Measurements from ENCODE around the gene KIAA1549. TPM values are rescaled to one million over a fixed set of nuclear protein-coding genes. Genes with fewer than 3 reads are reported as not detected.

The KIAA1549 gene
- total and polyA plus RNA-seq, 9 of the 15 experiments (the other 6 are each of a cell fraction or from before 2014, with no cell fraction given), result 0.01 to 0.29 (median 0.07) TPM

DNA sequence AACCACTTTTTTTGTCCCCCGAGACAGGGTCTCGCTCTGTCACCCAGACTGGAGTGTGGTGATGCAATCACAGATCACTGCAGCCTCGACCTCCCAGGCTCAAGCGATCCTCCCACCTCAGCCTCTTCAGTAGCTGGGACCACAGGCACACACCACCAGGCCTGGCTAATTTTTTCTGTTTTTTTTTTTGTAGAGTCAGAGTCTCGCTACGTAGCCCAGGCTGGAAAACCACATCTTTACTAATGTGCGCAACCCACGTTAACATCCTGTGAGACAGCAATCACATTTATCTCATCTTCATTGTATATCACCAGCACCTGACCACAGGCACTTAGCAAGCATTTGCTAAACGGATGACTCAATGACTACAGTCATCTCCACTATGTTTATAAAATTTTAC, 105.4 kb downstream of the KIAA1549 start (continued):
- TF ChIP-seq SLC30A9 (CRISPR knock-in tag; IDR thresholded peaks at IDR 0.05) (no peak), SREBF2 (CRISPR knock-in tag; IDR thresholded peaks at IDR 0.05) (no peak), YY1 (IDR thresholded peaks at IDR 0.05; ENCODE audit: borderline replicate concordance in 1 of 3, control insufficient read depth in 1 of 3, extremely low read depth in 1 of 3, insufficient read depth in 3 of 3, insufficient read length in 1 of 3, insufficient replicate concordance in 2 of 3, low read depth in 1 of 3, low read length in 2 of 3) (no peak)

DNA sequence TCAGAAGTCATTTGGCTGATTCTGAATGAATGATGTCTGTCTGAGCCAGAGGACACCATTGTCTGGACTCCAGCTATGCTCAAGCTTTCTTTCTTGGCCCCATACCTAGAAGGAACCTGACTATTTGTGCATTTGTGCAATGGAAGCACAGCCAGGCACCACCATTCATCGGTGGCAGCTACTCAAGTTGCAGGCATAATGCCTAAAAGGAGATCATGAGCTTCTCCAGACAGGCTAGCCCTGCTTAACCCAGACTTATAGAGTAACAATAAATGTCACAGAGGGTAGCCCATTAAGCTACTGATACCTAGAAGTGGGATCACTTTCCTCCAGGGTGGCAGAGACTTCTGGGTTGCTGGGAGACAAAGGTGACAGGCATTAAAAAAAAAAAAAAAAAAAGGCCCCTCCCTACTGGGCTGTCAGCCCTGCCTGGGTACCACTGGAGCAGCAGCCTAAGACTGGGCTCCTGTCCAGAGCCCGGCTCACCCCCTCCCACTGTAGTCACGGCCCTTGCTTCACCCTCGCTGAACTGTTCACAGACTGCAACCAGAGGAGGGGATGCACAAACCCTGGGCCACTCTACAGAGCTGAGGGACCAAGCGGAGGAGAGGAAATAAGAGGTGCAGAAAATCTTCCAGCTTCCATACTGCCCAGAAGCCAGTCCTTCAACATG, 107.8 kb downstream of the KIAA1549 start:
- H3K4me2 ChIP-seq (ENCODE audit: insufficient read depth, low read length), result no peak overlapping the region
- no peak overlapping the region for H3K9ac ChIP-seq (ENCODE audit: insufficient read depth in 1 of 2, low read depth in 2 of 2, low read length in 2 of 2)
- FAIRE-seq (no peak), ATAC-seq (no peak), DNase-seq (ENCODE audit: extremely low read depth in 1 of 4, low spot score in 3 of 4) (no peak)
- CTCF ChIA-PET (ENCODE audit: low intra/inter-chr PET ratio), result no interaction called here
- intact Hi-C loops (cut with micrococcal nuclease) (no loop called here), in situ Hi-C loops (cut with MboI) (no loop called here)
- H3K4me1 ChIP-seq (replicated peaks in 1 of 2; ENCODE audit: control insufficient read depth in 2 of 2, insufficient read depth in 2 of 2, low read length in 2 of 2), result peaks cover 3 to 14% of the 10 kb centered on the region in 2 experiments; a peak in 4 of 5 replicates
- no peaks in the 10 kb centered on the region for H4K20me1 ChIP-seq (replicated peaks; ENCODE audit: control insufficient read depth, insufficient read depth, low read length)
- WGBS (ENCODE audit: insufficient coverage, low coverage, missing lambda C conversion rate), result 4% methylated on average over 5 of the region's 5 CpGs
- H3K36me3 ChIP-seq (ENCODE audit: control insufficient read depth, insufficient read depth, low read length), result no peaks in the 10 kb centered on the region
- POLR2A ChIA-PET, result interaction anchor here (0.7 to 1.0 kb wide), 2 partner anchors 26 to 1213 kb away, joined by 3 to 4 read pairs; no protein-coding TSS in a partner anchor
- no TSS peak for BruUV-seq (replicated peaks)
- H3K9me3 ChIP-seq (replicated peaks; ENCODE audit: control insufficient read depth, insufficient read depth, low read depth, low read length), result no peaks in the 10 kb centered on the region
- TF ChIP-seq KLF16 (IDR thresholded peaks at IDR 0.05) (no peak), HNRNPK (IDR thresholded peaks at IDR 0.05; ENCODE audit: low read depth, low read length, poor library complexity, severe bottlenecking) (no peak), ZNF3 (CRISPR knock-in tag; IDR thresholded peaks at IDR 0.05) (no peak), ZNF263 (CRISPR knock-in tag; IDR thresholded peaks at IDR 0.05; ENCODE audit: borderline replicate concordance) (no peak), ZEB2 (IDR thresholded peaks at IDR 0.05) (no peak), GATAD2A (IDR thresholded peaks at IDR 0.05) (no peak)
- no peak overlapping the region for H3K4me3 ChIP-seq
- H3K79me2 ChIP-seq (ENCODE audit: control insufficient read depth, insufficient read depth, low read length), result no peaks in the 10 kb centered on the region
- no peaks in the 10 kb centered on the region for H3K9me1 ChIP-seq (ENCODE audit: control insufficient read depth, insufficient read depth, low read length)
- H2AFZ ChIP-seq (ENCODE audit: low read depth, low read length), result no peak overlapping the region
- peaks cover 32 to 59% of the 10 kb centered on the region in 2 experiments for H3K27me3 ChIP-seq (ENCODE audit: control insufficient read depth in 2 of 2, insufficient read depth in 2 of 2, low read length in 2 of 2)
- no peak overlapping the region for H3K27ac ChIP-seq (ENCODE audit: extremely low read depth, low read depth, low read length)
